Prostate gland (tissue), 2 donors: ENCODE measurements around the gene RPL12. TPM values are rescaled to one million over a fixed set of nuclear protein-coding genes. Genes with fewer than 3 reads are reported as not detected.

ENCODE experiments used
- DNase-seq: peaks from one replicate; pipeline ENCODE4 v3.0.0-alpha.2; 2019; ENCODE audit warnings: low spot score
- H3K27ac ChIP-seq, 2 donors: fragments of 200-600 bp; sonication (generic); 2 replicates each; pipeline ENCODE4 v1.5.1; 2017 to 2019
- H3K27me3 ChIP-seq: fragments of 200-600 bp; sonication (generic); replicated peaks from 2 replicates; pipeline ENCODE4 v1.5.1; 2019; ENCODE audit not compliant: insufficient read depth
- H3K36me3 ChIP-seq, 2 donors: fragments of 200-600 bp; sonication (generic); 1 replicate in 1 of 2; 2 replicates in 1 of 2; pipeline versions ENCODE4 v1.5.1 to v1.8.1; 2017 to 2019
- H3K4me1 ChIP-seq: fragments of 200-600 bp; sonication (generic); replicated peaks from 2 replicates; pipeline ENCODE4 v1.5.1; 2019
- H3K4me3 ChIP-seq, 2 donors: fragments of 200-600 bp; sonication (generic); 2 replicates each; pipeline ENCODE4 v1.5.1; 2017 to 2019
- H3K9me3 ChIP-seq: fragments of 200-600 bp; sonication (generic); 2 replicates; pipeline ENCODE4 v1.5.1; 2017
- CTCF ChIP-seq, 4 experiments: fragments of 200-600 bp in 2 of 4; fragments of 450-650 bp in 2 of 4; sonication (generic) in 2 of 4; IDR thresholded peaks; 1 replicate in 3 of 4; 2 replicates in 1 of 4; pipeline ENCODE4 v1.5.1; 2016 to 2019; ENCODE audit warnings: antibody characterized with exemption in 4 of 4, mild to moderate bottlenecking in 2 of 4, moderate library complexity in 2 of 4
- POLR2A ChIP-seq: fragments of 450-650 bp; IDR thresholded peaks from one replicate; pipeline ENCODE4 v1.6.1; 2016; ENCODE audit warnings: antibody characterized with exemption, mild to moderate bottlenecking
- POLR2AphosphoS5 ChIP-seq: sonication (generic); formaldehyde crosslinking; IDR thresholded peaks from one replicate; pipeline ENCODE4 v1.6.1; 2017; ENCODE audit warnings: antibody characterized with exemption
- WGBS: methylation state at CpG from one replicate; pipeline ENCODE4 v1.1.5; 2018; 5-methylcytosine and 5-hydroxymethylcytosine counted together
- intact Hi-C: fragments of 100-400 bp; cut with DNase I; formaldehyde crosslinking; loops from one replicate; pipeline ENCODE4 v1.14.2; 2022
- total RNA-seq, 2 donors: library from RNA; depleted of rRNA; stranded (reverse); fragments of >200 nt; gene quantifications; one replicate each; pipeline ENCODE4 v1.1.0, GENCODE V29; 2016

Gene RPL12
- total RNA-seq, 2 donors from 2014 or later = 1,460 to 2,640 TPM

GRCh38 chr9:127450243-127450760, 904 bp downstream of the RPL12 start:
- DNase-seq = no peak
- Histone ChIP-seq H3K27ac (peak overlapping the region; percentile 93 to 94), H3K27me3 (no peaks in the 10 kb centered on the region), H3K4me1 (peaks cover 16% of the 10 kb centered on the region), H3K4me3 (peak overlapping the region; percentile 70 to 78), H3K9me3 (no peaks in the 10 kb centered on the region), H3K36me3 (peaks cover 2 to 12% of the 10 kb centered on the region in 2 donors)
- no peak for TF ChIP-seq POLR2A
- TF ChIP-seq CTCF (IDR thresholded peaks at IDR 0.05) = no peak
- no peak for TF ChIP-seq POLR2AphosphoS5
- WGBS = 2% methylated on average over 14 of the region's 14 CpGs
- intact Hi-C loops = no loop called here

- H3K4me3 ChIP-seq = peak overlapping the region; percentile 70 to 78
- no peaks in the 10 kb centered on the region for H3K27me3 ChIP-seq
- DNase-seq = no peak
- WGBS = 42% methylated on average over 5 of the region's 5 CpGs
- H3K9me3 ChIP-seq = no peaks in the 10 kb centered on the region
- TF ChIP-seq CTCF (IDR thresholded peaks at IDR 0.05) (no peak), POLR2AphosphoS5 (no peak), POLR2A (no peak)
- peak overlapping the region; percentile 93 to 94 for H3K27ac ChIP-seq
- peaks cover 9 to 19% of the 10 kb centered on the region in 2 donors for H3K36me3 ChIP-seq
- H3K4me1 ChIP-seq = peaks cover 16% of the 10 kb centered on the region
- intact Hi-C loops = no loop called here
Observed at GRCh38 chr9:127449332-127449966, 1.8 kb downstream of the RPL12 start.

GRCh38 chr9:127448112-127448805, 2.9 kb downstream of the RPL12 start:
- DNase-seq = no peak
- H3K4me1 ChIP-seq = peaks cover 16% of the 10 kb centered on the region
- no peak overlapping the region for H3K27ac ChIP-seq
- H3K27me3 ChIP-seq = no peaks in the 10 kb centered on the region
- no peak overlapping the region for H3K4me3 ChIP-seq
- peaks cover 13 to 24% of the 10 kb centered on the region in 2 donors for H3K36me3 ChIP-seq
- no peak for TF ChIP-seq POLR2AphosphoS5
- no peak for TF ChIP-seq CTCF (IDR thresholded peaks at IDR 0.05)
- no peak for TF ChIP-seq POLR2A
- WGBS = 63% methylated on average over 8 of the region's 8 CpGs
- intact Hi-C loops = no loop called here
- H3K9me3 ChIP-seq = no peaks in the 10 kb centered on the region

- peaks cover 13 to 24% of the 10 kb centered on the region in 2 donors for H3K36me3 ChIP-seq
- intact Hi-C loops = no loop called here
- TF ChIP-seq POLR2AphosphoS5 = no peak
- no peak for TF ChIP-seq CTCF (IDR thresholded peaks at IDR 0.05)
- TF ChIP-seq POLR2A = no peak
Observed at GRCh38 chr9:127447416-127448111, 3.6 kb downstream of the RPL12 start.

More at GRCh38 chr9:127447416-127448111, 3.6 kb downstream of the RPL12 start:
- H3K9me3 ChIP-seq = no peaks in the 10 kb centered on the region
- DNase-seq = no peak
- 74% methylated on average over 7 of the region's 7 CpGs for WGBS
- H3K4me3 ChIP-seq = no peak overlapping the region
- peaks cover 13% of the 10 kb centered on the region for H3K4me1 ChIP-seq
- H3K27ac ChIP-seq = no peak overlapping the region
- H3K27me3 ChIP-seq = no peaks in the 10 kb centered on the region
